HG02678 (cell line): ENCODE data around the gene C16orf92.

Experiments used
- ATAC-seq: cut with Tn5 transposase; IDR thresholded peaks from one replicate; pipeline ENCODE4 v1.9.1; 2021; ENCODE audit warnings: mild to moderate bottlenecking, moderate library complexity; ENCODE audit not compliant: unreplicated experiment

C16orf92 gene

GRCh38 chr16:30053376-30054015, 30.5 kb downstream of the C16orf92 start:
- ATAC-seq, result no peak

- no peak for ATAC-seq
Measured at GRCh38 chr16:30054451-30054850, 31.5 kb downstream of the C16orf92 start.

- no peak for ATAC-seq
Measured at GRCh38 chr16:30054959-30055553, 32.1 kb downstream of the C16orf92 start.

- ATAC-seq, result no peak
Measured at GRCh38 chr16:30060346-30060745, 37.3 kb downstream of the C16orf92 start.

- no peak for ATAC-seq
Measured at GRCh38 chr16:30060836-30061554, 38.0 kb downstream of the C16orf92 start.

GRCh38 chr16:30063278-30063892, 40.4 kb downstream of the C16orf92 start:
- ATAC-seq, result no peak

- ATAC-seq, result no peak
Measured at GRCh38 chr16:30063893-30064728, 41.1 kb downstream of the C16orf92 start.

GRCh38 chr16:30064729-30065101, 41.7 kb downstream of the C16orf92 start:
- no peak for ATAC-seq

- ATAC-seq, result peak; percentile 86
Measured at GRCh38 chr16:30065102-30065942, 42.3 kb downstream of the C16orf92 start, which contains the start of gene ALDOA. Gene ALDOA (plus strand): TSS chr16:30065760. CDS start chr16:30066898, 1,138 bp downstream.

GRCh38 chr16:30065943-30066760, 43.2 kb downstream of the C16orf92 start:
- no peak for ATAC-seq

- no peak for ATAC-seq
Measured at GRCh38 chr16:30066761-30067583, 44.0 kb downstream of the C16orf92 start.

GRCh38 chr16:30067584-30067916, 44.6 kb downstream of the C16orf92 start:
- ATAC-seq, result no peak

GRCh38 chr16:30068333-30068732, 45.3 kb downstream of the C16orf92 start:
- no peak for ATAC-seq

- ATAC-seq, result no peak
Measured at GRCh38 chr16:30068750-30069610, 46.0 kb downstream of the C16orf92 start.

- ATAC-seq, result no peak
Measured at GRCh38 chr16:30069611-30070462, 46.8 kb downstream of the C16orf92 start.

GRCh38 chr16:30070490-30070889, 47.5 kb downstream of the C16orf92 start:
- no peak for ATAC-seq
